ENCODE results near the gene CCSER1. TPM values are rescaled to one million over a fixed set of nuclear protein-coding genes. Genes with fewer than 3 reads are reported as not detected.
"Not testable (repeated sequence)": the region's sequence is repeated elsewhere in the genome, so short reads cannot be mapped to it uniquely, and the experiment has no call there.

CCSER1 gene
- total RNA-seq, 1 donor from 2014 or later = 14.7 TPM

- not testable (repeated sequence) for DNase-seq (ENCODE audit: low spot score)
These were observed 1141.3 kb downstream of the CCSER1 start for GRCh38 chr4:91268481-91268880.

- DNase-seq (ENCODE audit: low spot score) = peak; percentile 20
These were observed 1141.7 kb downstream of the CCSER1 start for GRCh38 chr4:91268913-91269312.

DNA sequence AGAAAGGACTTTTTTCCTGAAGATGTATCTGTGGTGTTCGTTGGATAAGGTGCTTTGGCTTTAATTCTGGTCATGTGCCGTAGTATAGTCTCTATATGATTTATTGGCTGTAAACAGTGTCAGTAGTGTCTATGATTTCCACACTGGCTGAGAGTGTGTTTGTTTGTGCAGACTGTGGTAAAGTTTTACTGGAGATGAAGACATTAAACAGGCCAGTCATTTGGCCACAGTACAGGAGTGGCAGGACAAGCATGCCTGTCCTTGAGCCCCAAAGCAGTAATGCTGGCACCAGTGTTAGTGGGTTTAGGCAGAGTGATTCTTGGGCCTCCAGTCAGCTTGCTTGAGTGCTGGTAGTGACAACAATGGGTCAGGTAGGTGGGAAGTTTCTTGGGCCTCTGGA lies 1152.7 kb downstream of the CCSER1 start:
- no peak for DNase-seq (ENCODE audit: low spot score)

DNA sequence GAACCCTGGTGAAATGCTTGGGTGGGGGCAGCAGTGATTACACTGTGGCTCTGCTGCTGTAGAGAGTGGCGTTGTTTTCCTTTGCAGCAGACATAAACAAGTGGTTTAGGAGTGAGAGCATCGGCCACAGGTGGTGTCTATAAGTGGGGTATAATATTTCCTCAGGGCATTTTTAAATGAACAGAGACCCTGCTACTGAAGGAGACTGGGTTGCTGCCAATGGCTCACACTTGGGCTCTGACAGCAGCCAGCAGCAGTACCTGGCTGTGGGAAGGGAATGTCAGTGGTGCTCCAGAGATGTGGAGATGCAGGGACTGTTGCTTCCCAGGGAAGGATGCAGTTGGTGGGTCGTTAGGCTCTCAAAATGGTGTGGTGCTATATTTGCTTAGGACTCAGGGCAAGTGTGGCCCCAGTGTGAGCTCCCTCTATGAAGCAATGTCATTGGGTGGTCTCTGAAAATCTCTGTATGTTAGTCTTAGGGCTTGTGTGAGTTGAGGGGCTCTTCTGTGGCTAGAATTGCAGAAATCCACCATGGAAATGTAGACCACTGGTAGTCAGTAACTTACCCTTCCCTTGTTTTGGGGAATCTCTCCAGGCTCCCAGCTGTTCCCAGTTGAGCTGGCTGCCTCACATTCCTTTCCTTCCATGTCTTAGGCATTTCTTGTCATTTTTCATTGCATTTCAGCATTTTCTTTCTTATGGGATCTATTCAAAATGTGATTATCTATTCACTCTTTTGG lies 1153.5 kb downstream of the CCSER1 start:
- DNase-seq (ENCODE audit: low spot score) = no peak

DNA sequence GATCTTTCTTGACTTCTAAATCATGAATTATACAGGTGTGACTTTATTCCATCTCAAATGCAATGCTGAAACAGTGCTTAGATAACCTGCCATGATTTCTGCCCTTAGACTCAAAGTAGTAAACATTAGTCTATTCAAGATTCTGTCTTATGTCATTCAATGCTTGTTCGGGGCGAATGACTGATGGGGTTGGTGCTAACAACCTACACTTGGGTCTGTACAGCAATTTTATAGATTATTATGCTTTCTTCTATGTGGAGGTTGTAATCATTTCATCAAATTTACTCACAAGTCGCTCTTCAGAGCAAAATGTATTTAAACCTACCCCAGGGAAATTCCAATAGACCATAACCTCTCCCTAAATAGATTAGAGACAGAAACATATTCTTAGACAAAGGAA lies 1155.0 kb downstream of the CCSER1 start:
- no peak for DNase-seq (ENCODE audit: low spot score)

- no peak for DNase-seq (ENCODE audit: low spot score)
These were observed 1156.6 kb downstream of the CCSER1 start for GRCh38 chr4:91283726-91284230.

GRCh38 chr4:91284480-91284879 lies 1157.3 kb downstream of the CCSER1 start:
- no peak for DNase-seq (ENCODE audit: low spot score)

DNA sequence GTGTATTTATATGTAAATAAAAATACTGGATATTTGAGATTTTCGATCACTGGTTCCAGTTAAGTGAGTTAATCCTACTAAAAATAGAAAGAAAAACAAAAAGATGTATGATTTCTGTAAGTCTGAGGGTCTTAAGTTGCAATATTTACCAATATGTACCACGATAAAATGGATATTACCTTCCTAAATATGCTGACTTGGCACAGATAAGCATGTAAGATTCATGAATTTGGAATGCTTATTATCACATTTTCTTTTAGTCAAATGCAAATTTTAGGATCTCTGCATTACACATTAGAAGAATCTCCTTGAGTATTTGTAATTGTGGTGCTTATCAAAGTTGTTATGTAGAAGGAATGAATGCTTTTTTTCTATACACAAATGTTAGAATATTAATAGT lies 1158.3 kb downstream of the CCSER1 start:
- no peak for DNase-seq (ENCODE audit: low spot score)

DNA sequence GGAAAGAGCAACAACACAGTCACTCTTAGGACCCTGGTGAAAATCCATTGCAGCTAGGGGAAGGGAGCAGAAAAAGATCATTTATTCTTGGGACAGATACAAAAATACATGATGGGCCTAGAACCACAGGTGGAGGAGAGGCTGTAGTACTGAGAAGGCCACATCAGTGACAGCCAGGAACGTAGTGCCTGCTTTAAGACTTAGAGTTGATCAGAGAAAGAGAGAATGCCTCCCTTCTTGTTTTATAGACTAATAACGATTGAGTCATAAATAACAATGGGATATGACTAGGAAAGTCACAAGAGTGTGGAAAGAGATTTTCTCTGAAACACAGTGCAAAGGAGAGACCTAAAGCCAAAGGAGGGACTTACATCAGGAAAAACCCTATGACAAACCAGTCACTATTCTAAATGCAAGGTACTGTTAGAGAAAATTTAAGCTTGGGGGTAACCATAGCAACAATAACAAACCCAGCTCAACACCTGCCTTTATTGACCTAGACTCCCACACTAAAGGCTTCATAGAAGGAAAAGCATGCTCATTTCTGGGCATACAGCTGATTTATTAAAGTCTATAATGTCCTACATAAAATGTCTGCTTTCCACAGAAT lies 1161.6 kb downstream of the CCSER1 start:
- DNase-seq (ENCODE audit: low spot score) = no peak

DNA sequence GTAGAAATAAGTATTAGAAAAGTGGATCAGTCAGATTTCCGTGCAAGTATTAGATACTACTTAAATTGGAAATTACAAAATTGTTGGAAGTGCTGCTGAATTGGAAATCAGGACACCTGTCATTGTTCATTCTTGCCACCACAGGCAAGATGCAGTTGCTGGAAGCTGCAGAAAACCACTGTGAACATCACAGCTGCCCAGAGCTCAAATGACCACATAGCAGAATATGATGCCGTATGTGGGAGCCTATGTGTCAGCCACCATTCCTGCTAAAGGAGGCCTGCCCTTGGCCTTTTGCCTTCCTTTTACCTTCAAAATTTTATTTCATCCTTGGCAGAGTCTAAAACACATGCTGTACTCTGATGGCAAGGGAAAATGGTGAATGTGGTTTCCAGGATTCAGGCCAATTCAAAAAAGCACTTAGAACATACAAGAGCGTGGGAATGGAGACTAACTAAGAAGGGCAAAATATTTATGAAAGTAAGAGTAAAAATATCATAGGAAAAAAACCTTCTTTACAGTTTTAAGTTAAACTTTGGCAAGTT lies 1171.0 kb downstream of the CCSER1 start:
- DNase-seq (ENCODE audit: low spot score) = peak; percentile 1

GRCh38 chr4:91298824-91299223 lies 1171.6 kb downstream of the CCSER1 start:
- DNase-seq (ENCODE audit: low spot score) = peak; percentile 25

- no peak for DNase-seq (ENCODE audit: low spot score)
These were observed 1174.9 kb downstream of the CCSER1 start for GRCh38 chr4:91302120-91302519.

- DNase-seq (ENCODE audit: low spot score) = no peak
These were observed 1177.1 kb downstream of the CCSER1 start for GRCh38 chr4:91304292-91304691.

GRCh38 chr4:91317434-91317833 lies 1190.2 kb downstream of the CCSER1 start:
- DNase-seq (ENCODE audit: low spot score) = no peak

GRCh38 chr4:91319556-91320268 lies 1192.5 kb downstream of the CCSER1 start:
- DNase-seq (ENCODE audit: low spot score) = no peak

DNA sequence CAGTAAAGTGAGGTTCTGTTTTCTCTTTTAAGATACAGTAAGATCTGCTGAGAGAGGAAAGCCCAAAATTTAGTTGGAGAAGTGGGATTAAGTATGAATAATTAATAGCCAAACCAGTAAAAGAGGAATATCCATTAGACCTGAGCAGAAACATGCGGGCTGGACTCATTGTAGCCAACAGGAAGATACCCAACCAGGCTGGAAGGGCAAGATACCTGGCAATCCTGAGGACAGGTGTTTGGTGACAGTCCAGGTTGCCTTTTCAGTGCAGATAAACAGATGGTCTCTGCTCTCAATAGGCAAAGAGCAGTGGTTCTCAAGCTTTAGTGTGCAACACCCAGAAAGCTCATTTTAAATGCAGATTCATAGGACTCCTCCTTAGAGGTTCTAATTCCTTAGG lies 1195.8 kb downstream of the CCSER1 start:
- DNase-seq (ENCODE audit: low spot score) = no peak

DNA sequence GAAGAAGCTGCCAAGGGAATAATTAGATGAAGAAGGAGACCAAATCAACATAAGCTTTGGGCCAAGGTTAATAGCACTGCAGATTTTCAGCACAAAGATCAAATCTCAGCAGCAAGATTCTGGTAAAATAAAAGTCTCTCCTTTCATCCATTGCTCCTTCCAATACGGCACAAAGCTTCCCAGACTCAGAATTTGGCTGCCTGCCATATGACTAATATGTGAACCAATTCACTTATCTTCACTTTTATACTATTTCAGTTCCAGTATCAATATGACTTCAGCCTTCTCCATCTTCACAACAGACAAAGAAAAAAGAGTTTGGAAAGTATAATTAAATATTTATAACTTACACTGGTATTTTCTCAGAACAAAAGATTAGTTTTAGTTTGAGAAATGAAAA lies 1198.3 kb downstream of the CCSER1 start:
- DNase-seq (ENCODE audit: low spot score) = peak; percentile 32

GRCh38 chr4:91326167-91326566 lies 1199.0 kb downstream of the CCSER1 start:
- DNase-seq (ENCODE audit: low spot score) = not testable (repeated sequence)

GRCh38 chr4:91330555-91331137 lies 1203.5 kb downstream of the CCSER1 start:
- peak; percentile 8 for DNase-seq (ENCODE audit: low spot score)

DNA sequence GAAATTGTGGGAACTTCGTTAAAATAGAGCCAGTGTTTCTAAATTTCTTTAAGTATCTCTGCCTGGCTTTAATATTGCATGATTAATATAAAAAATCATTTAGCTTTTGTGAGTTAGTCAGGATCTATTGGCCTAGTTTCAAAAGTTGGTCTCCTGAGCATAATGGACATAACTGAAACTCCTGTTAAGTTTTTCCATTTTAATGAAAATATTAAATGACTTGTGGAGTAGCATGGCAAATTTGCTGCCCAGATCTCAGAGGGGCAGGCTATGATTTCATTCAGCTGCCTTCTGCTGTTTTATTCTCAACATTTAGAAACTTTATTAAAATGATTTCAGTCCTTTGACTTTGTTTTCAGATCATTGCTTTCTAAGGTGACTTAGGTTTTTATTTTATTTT lies 1213.6 kb downstream of the CCSER1 start:
- no peak for DNase-seq (ENCODE audit: low spot score)

GRCh38 chr4:91345632-91346031 lies 1218.4 kb downstream of the CCSER1 start:
- DNase-seq (ENCODE audit: low spot score) = no peak

DNA sequence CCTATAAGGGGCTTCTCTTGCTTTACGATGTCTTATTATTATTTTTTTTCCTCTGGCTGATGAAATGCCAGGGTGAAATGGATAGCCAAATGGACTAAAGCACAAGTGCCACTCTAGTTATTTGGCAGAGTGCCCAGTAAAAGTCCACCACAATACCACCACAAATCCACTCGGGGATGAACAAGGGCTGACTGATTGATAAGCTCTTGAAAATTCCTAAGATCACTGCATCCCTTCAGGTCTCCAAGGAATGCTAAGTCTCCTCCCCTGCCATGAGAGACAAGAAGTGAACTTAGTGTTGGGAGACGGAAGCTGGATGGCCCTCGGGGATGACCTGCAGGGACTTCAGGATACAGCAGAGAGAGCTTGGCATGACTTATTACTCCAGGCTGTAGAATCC lies 1229.3 kb downstream of the CCSER1 start:
- DNase-seq (ENCODE audit: low spot score) = not testable (repeated sequence)
